Nephron (organoid): ENCODE data around the gene HMOX1.

Experiments used
- H3K27ac Mint-ChIP-seq, 3 experiments: 2 replicates each; pipeline ENCODE4 v1.8.0; 2020; ENCODE audit warnings: mixed read lengths in 3 of 3, mild to moderate bottlenecking in 2 of 3, moderate library complexity in 1 of 3
- H3K27me3 Mint-ChIP-seq: 2 replicates; pipeline ENCODE4 v1.8.0; 2021; ENCODE audit warnings: low read depth, mild to moderate bottlenecking, moderate library complexity, mixed read lengths
- H3K36me3 Mint-ChIP-seq: 2 replicates; pipeline ENCODE4 v1.8.0; 2020; ENCODE audit warnings: low read depth, mixed read lengths
- H3K4me1 Mint-ChIP-seq: 2 replicates; pipeline ENCODE4 v1.8.0; 2020; ENCODE audit warnings: mixed read lengths
- H3K4me3 Mint-ChIP-seq, 3 experiments: 2 replicates each; pipeline ENCODE4 v1.8.0; 2020; ENCODE audit warnings: mild to moderate bottlenecking in 3 of 3, mixed read lengths in 3 of 3, moderate library complexity in 2 of 3
- H3K9me3 Mint-ChIP-seq: 2 replicates; pipeline ENCODE4 v1.8.0; 2020; ENCODE audit warnings: mixed read lengths
- TF ChIP-seq, protein P1 (sequence below), 3 experiments: fragments of 200-600 bp; sonication (generic); IDR thresholded peaks; one replicate each; pipeline ENCODE4 v1.5.0; 2021; ENCODE audit warnings: antibody characterized with exemption in 3 of 3; ENCODE audit not compliant: unreplicated experiment in 3 of 3

Gene HMOX1

DNA sequence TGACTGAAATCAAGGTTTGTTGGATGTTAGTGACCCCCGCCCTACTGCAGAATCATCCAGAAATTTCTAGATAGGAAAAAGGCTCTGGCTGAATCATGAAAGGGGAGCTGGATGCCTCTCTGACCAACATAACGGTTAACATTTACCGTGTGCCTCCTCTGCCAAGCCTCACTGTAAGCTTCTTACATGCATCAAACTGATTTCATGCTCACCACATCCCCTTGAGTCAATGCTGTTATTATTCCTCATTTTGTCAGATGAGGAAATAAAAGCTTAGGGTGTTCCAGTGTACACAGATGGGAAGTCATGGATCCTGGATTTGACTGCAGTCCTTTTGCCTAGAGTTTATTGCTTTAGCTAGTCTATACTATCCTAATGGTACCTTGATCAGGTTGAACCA is 5.9 kb upstream of the HMOX1 start:
- H3K4me1 Mint-ChIP-seq: peaks cover 46% of the 10 kb centered on the region
- TF ChIP-seq, protein P1, sequence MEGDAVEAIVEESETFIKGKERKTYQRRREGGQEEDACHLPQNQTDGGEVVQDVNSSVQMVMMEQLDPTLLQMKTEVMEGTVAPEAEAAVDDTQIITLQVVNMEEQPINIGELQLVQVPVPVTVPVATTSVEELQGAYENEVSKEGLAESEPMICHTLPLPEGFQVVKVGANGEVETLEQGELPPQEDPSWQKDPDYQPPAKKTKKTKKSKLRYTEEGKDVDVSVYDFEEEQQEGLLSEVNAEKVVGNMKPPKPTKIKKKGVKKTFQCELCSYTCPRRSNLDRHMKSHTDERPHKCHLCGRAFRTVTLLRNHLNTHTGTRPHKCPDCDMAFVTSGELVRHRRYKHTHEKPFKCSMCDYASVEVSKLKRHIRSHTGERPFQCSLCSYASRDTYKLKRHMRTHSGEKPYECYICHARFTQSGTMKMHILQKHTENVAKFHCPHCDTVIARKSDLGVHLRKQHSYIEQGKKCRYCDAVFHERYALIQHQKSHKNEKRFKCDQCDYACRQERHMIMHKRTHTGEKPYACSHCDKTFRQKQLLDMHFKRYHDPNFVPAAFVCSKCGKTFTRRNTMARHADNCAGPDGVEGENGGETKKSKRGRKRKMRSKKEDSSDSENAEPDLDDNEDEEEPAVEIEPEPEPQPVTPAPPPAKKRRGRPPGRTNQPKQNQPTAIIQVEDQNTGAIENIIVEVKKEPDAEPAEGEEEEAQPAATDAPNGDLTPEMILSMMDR (IDR thresholded peaks at IDR 0.05; ENCODE audit: unreplicated experiment in 3 of 3): no peak
- no peaks in the 10 kb centered on the region for H3K9me3 Mint-ChIP-seq
- peaks cover 9% of the 10 kb centered on the region for H3K27me3 Mint-ChIP-seq
- H3K4me3 Mint-ChIP-seq: no peak overlapping the region
- H3K36me3 Mint-ChIP-seq: no peaks in the 10 kb centered on the region
- peak overlapping the region in 2 of 3 experiments; percentile 49 to 77 for H3K27ac Mint-ChIP-seq

DNA sequence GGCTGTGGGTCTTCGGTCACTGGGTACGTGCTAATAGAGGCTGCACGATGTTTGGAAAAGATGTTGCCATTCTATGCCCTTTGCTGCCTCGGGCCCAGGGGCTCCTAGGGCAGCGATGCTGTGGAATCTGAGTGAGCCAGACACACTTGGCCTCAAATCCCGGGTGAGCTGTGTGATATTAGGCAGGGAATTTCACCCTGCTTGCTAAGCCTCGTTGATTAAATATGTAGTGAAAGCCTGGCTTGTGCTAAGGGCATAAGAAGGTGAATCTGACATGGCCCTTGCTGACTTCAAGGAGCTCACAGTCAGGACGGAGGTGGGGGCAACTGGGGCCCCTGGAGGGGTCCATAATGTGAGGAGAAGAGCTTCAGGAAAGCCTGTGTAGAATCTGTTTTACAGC is 5.4 kb upstream of the HMOX1 start:
- H3K4me3 Mint-ChIP-seq: peak overlapping the region in 1 of 3 experiments; percentile 19
- H3K9me3 Mint-ChIP-seq: no peaks in the 10 kb centered on the region
- no peaks in the 10 kb centered on the region for H3K36me3 Mint-ChIP-seq
- peaks cover 14% of the 10 kb centered on the region for H3K27me3 Mint-ChIP-seq
- peaks cover 50% of the 10 kb centered on the region for H3K4me1 Mint-ChIP-seq
- TF ChIP-seq, protein P1 (IDR thresholded peaks at IDR 0.05; ENCODE audit: unreplicated experiment in 3 of 3): no peak
- H3K27ac Mint-ChIP-seq: peak overlapping the region in 2 of 3 experiments; percentile 71 to 77

DNA sequence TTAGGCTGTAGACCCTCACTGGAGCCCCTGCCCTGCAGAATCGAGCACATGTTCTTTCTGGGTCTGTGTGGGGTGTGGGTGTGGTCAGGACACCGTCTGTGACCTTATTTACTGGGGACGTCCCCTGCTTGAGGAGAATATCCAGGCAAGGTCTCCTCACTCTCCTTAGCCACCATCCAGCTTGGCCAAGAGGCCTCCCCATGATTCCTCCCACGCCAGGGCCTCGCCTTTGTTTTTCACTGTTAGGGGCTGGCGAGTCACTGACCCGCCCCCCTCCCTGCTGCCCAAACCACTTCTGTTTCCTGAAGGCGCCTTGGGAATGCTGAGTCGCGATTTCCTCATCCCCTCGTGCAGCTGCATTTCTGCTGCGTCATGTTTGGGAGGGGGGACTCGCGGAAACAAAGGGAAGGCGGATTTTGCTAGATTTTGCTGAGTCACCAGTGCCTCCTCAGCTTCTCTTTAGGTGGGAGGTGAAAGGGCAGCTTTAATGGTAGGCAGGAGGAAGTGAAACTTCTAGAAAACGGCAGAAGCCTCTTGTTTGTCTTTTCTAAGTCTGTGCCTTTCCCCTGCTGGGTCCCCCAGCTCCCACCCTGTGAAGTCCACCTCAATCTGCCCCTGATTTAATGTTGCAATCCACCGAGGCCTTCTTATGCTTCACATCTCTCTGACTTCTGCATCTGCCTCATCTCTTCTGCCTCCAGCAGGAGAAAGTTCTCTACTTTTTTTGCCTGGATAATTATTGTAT is 4.0 kb upstream of the HMOX1 start:
- Mint-ChIP-seq H3K4me3 (peak overlapping the region; percentile 18 to 60 (median 45)), H3K9me3 (no peaks in the 10 kb centered on the region), H3K4me1 (peaks cover 52% of the 10 kb centered on the region), H3K36me3 (no peaks in the 10 kb centered on the region), H3K27me3 (peaks cover 16% of the 10 kb centered on the region), H3K27ac (peak overlapping the region; percentile 91 to 95 (median 92))
- TF ChIP-seq, protein P1 (IDR thresholded peaks at IDR 0.05; ENCODE audit: unreplicated experiment in 3 of 3): no peak

DNA sequence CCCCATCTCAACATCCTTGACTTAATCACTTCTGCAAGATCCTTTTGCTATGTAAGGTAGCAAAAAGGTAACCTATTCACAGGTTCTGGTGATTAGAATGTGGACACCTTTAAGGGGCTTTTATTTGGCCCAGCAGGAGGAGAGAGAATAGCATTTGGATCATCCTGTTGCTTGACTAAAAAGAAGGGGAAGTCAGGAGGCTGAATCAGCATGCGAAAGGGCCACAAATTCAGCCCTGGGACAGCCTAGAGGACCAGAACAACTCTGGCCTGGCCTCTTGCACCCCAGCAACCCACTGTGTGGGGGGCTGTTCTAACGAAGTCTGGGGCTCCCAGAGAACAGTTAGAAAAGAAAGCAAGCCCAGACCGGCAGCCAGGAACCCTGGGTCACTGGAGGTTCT is 3.2 kb upstream of the HMOX1 start:
- H3K4me3 Mint-ChIP-seq: peak overlapping the region in 1 of 3 experiments; percentile 45
- H3K27ac Mint-ChIP-seq: peak overlapping the region; percentile 91 to 95 (median 92)
- peaks cover 24% of the 10 kb centered on the region for H3K27me3 Mint-ChIP-seq
- TF ChIP-seq, protein P1 (IDR thresholded peaks at IDR 0.05; ENCODE audit: unreplicated experiment in 3 of 3): no peak
- H3K9me3 Mint-ChIP-seq: no peaks in the 10 kb centered on the region
- no peaks in the 10 kb centered on the region for H3K36me3 Mint-ChIP-seq
- H3K4me1 Mint-ChIP-seq: peaks cover 52% of the 10 kb centered on the region

DNA sequence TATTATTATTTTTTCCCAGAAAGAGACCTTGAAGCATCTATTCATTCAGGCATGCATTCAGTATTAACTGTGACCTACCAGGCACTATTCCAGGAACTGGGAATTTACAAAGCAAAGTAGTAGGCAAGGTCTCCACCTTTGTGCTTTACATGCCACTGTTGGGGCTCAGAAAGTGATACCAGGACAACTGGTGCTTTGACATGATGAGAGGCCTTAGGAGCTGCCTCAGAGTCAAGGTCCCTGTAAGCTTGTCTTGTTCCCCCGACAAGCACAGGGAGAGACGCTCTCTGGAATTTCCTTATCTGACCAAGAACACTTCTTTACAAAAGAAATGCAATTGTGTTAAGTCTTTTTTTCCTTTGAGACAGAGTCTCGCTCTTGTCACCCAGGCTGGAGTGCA is 2.3 kb upstream of the HMOX1 start:
- Mint-ChIP-seq H3K4me1 (peaks cover 51% of the 10 kb centered on the region), H3K27ac (peak overlapping the region; percentile 59 to 90 (median 65)), H3K4me3 (peak overlapping the region in 1 of 3 experiments; percentile 32), H3K9me3 (no peaks in the 10 kb centered on the region), H3K36me3 (no peaks in the 10 kb centered on the region), H3K27me3 (peaks cover 25% of the 10 kb centered on the region)
- TF ChIP-seq, protein P1 (IDR thresholded peaks at IDR 0.05; ENCODE audit: unreplicated experiment in 3 of 3): no peak
